GM12878 (cell line): Measurements from ENCODE around the gene PRCP. TPM values are rescaled to one million over a fixed set of nuclear protein-coding genes. Genes with fewer than 3 reads are reported as not detected.

ENCODE experiments used
- ATAC-seq: fragments of 200-7000 bp; cut with Tn5 transposase; 3 replicates; pipeline ENCODE4 v1.9.1; 2020; ENCODE audit warnings: mild to moderate bottlenecking, moderate library complexity
- BruUV-seq: library from RNA; stranded (reverse); fragments of 400-500 nt; replicated peaks from 2 replicates; lab custom pipeline; 2021; lab: Mats Ljungman, UMichigan
- CTCF ChIA-PET: fragments of 300-600 bp; sonication (Branson Sonifier 250); formaldehyde crosslinking; extraction: SDS; loops from one replicate; lab custom pipeline; 2021; ENCODE audit warnings: inconsistent platforms; lab: Yijun Ruan, JAX
- POLR2A ChIA-PET: fragments of 350-600 bp; formaldehyde crosslinking; extraction: SDS; loops from one replicate; lab custom pipeline; 2021; ENCODE audit warnings: inconsistent platforms; lab: Charles Lee
- RAD21 ChIA-PET: fragments of 300-600 bp; sonication (Branson Sonifier 250); formaldehyde crosslinking; loops from one replicate; lab custom pipeline; 2023; ENCODE audit warnings: antibody characterized with exemption; ENCODE audit not compliant: unreplicated experiment; lab: Charles Lee
- SMC1A ChIA-PET: fragments of 300-600 bp; sonication (Branson Sonifier 250); formaldehyde crosslinking; loops from one replicate; lab custom pipeline; 2023; ENCODE audit not compliant: unreplicated experiment, uncharacterized antibody; lab: Charles Lee
- DNase-seq: peaks from one replicate; pipeline ENCODE4 v3.0.0-alpha.2; 2011; ENCODE audit warnings: low read depth, low spot score
- FAIRE-seq: peaks from 3 replicates; lab custom pipeline; 2011; peaks lifted over from hg19 to GRCh38; lab: Jason Lieb, UNC
- H2AFZ ChIP-seq: 2 replicates; pipeline ENCODE4 v1.6.0; 2011; ENCODE audit warnings: low read depth, low read length, control low read depth; ENCODE audit not compliant: control insufficient read depth
- H3K27ac ChIP-seq: 2 replicates; pipeline ENCODE4 v1.5.1; 2011; ENCODE audit warnings: control low read depth; ENCODE audit not compliant: control insufficient read depth, insufficient read depth
- H3K27me3 ChIP-seq, 2 experiments: replicated peaks in 1 of 2; 2 replicates each; pipeline versions ENCODE4 v1.6.0 to v1.6.1; 2011; ENCODE audit warnings: low read length in 1 of 2; ENCODE audit not compliant: control insufficient read depth in 2 of 2, insufficient read depth in 2 of 2
- H3K36me3 ChIP-seq, 2 experiments: 2 replicates each; pipeline ENCODE4 v1.5.1; 2011; ENCODE audit warnings: low read length in 1 of 2; ENCODE audit not compliant: control insufficient read depth in 2 of 2, insufficient read depth in 2 of 2
- H3K4me1 ChIP-seq: 2 replicates; pipeline ENCODE4 v1.6.1; 2011; ENCODE audit warnings: mild to moderate bottlenecking, low read length, moderate library complexity, mixed read lengths; ENCODE audit not compliant: control insufficient read depth, insufficient read depth
- H3K4me2 ChIP-seq: 2 replicates; pipeline ENCODE4 v1.6.0; 2011; ENCODE audit warnings: control low read depth; ENCODE audit not compliant: control insufficient read depth, insufficient read depth
- H3K4me3 ChIP-seq: fragments of 200-600 bp; sonication (generic); 2 replicates; pipeline ENCODE4 v1.5.1; 2016
- H3K79me2 ChIP-seq: 2 replicates; pipeline ENCODE4 v1.6.0; 2011; ENCODE audit warnings: low read length; ENCODE audit not compliant: control insufficient read depth, insufficient read depth
- H3K9ac ChIP-seq: 2 replicates; pipeline ENCODE4 v1.8.0; 2011; ENCODE audit warnings: low read length, control low read depth, mixed read lengths; ENCODE audit not compliant: control insufficient read depth, insufficient read depth
- H3K9me3 ChIP-seq: replicated peaks from 3 replicates; pipeline ENCODE4 v1.5.1; 2011; ENCODE audit warnings: mild to moderate bottlenecking, low read length; ENCODE audit not compliant: control insufficient read depth, insufficient read depth
- H4K20me1 ChIP-seq: 2 replicates; pipeline ENCODE4 v1.6.0; 2011; ENCODE audit not compliant: control insufficient read depth, insufficient read depth
- E4F1 ChIP-seq: fragments of 450-650 bp; IDR thresholded peaks from 2 replicates; pipeline ENCODE4 v1.6.1; 2018; ENCODE audit warnings: borderline replicate concordance, mild to moderate bottlenecking; ENCODE audit not compliant: partially characterized antibody
- MTA3 ChIP-seq: IDR thresholded peaks from 2 replicates; pipeline ENCODE4 v1.6.1; 2012; ENCODE audit warnings: low read length, inconsistent platforms, borderline replicate concordance
- NFYB ChIP-seq: IDR thresholded peaks from 2 replicates; pipeline ENCODE4 v1.6.1; 2011; ENCODE audit warnings: low read depth, mild to moderate bottlenecking, low read length, improper control_type of control experiment, moderate library complexity; ENCODE audit not compliant: insufficient read depth
- PKNOX1 ChIP-seq: fragments of 450-650 bp; IDR thresholded peaks from 2 replicates; pipeline ENCODE4 v1.6.1; 2016; ENCODE audit warnings: mild to moderate bottlenecking
- YY1 ChIP-seq: IDR thresholded peaks from 2 replicates; pipeline ENCODE4 v1.6.1; 2011; ENCODE audit warnings: low read depth, mild to moderate bottlenecking, low read length
- ZNF592 ChIP-seq: fragments of 450-650 bp; IDR thresholded peaks from 2 replicates; pipeline ENCODE4 v1.6.1; 2017; ENCODE audit warnings: mild to moderate bottlenecking, moderate library complexity
- WGBS: methylation state at CpG from one replicate; pipeline ENCODE4 v1.1.6; 2016; ENCODE audit warnings: low lambda C conversion rate; ENCODE audit not compliant: insufficient replicate concordance, insufficient coverage; ENCODE audit errors: missing lambda C conversion rate; 5-methylcytosine and 5-hydroxymethylcytosine counted together
- in situ Hi-C: fragments of 300-500 bp; cut with MboI; formaldehyde crosslinking; loops from 9 replicates; pipeline ENCODE4 v1.14.3; 2018; ENCODE audit warnings: mixed read lengths
- intact Hi-C: fragments of 100-400 bp; cut with micrococcal nuclease; formaldehyde crosslinking; loops from one replicate; pipeline ENCODE4 v1.14.2; 2022; ENCODE audit not compliant: unreplicated experiment
- polyA plus RNA-seq, 11 experiments: library from polyadenylated mRNA; depleted of rRNA in 4 of 11; unstranded in 6 of 11; stranded (reverse) in 5 of 11; fragments of >200 nt; fragmentation: Nextera tagmentation in 4 of 11; fragmentation: Illumina TruSeq in 1 of 11; extraction: Ambion mirVana in 4 of 11; extraction: Trizol in 1 of 11; gene quantifications; 1 replicate in 1 of 11; 2 replicates in 10 of 11; pipeline versions ENCODE4 v1.2.1 to v1.2.3, GENCODE V29; 2011 to 2016; ENCODE audit warnings: inconsistent platforms in 2 of 11, missing spikeins in 2 of 11, low read depth in 1 of 11
- total RNA-seq, 4 experiments: library from RNA; depleted of rRNA in 3 of 4; stranded (reverse); fragments of >200 nt in 3 of 4; fragmentation: Illumina TruSeq in 1 of 4; extraction: Trizol in 1 of 4; gene quantifications; 2 replicates each; pipeline versions ENCODE4 v1.2.1 to v1.2.3, GENCODE V29; 2013 to 2021
- TF ChIP-seq, protein P1 (sequence below): fragments of 150-350 bp; IDR thresholded peaks from 2 replicates; pipeline ENCODE4 v1.6.1; 2016; ENCODE audit warnings: low read depth, low read length
- TF ChIP-seq, protein P2 (sequence below): fragments of 150-350 bp; IDR thresholded peaks from 2 replicates; pipeline ENCODE4 v1.6.1; 2014; ENCODE audit warnings: mild to moderate bottlenecking, low read depth, low read length

The PRCP gene
- total and polyA plus RNA-seq, 10 of the 15 experiments (the other 5 are each of a cell fraction or from before 2014, with no cell fraction given), result 14.9 to 43.6 (median 20.0) TPM

DNA sequence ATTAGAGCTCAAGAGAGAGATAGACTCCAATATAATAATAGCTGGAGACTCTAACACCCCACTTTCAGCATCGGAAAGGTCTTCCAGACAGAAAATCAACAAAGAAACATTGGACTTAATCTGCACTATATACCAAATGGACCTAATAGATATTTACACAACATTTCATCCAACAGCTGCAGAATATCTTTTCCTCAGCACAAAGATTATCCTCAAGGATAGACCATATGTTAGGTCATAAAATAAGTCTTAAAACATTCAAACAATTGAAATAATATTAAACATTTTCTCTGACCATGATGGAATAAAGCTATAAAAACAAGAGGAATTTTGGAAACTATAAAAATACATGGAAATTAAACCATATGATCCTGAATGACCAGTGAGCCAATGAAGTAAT, 121.5 kb downstream of the PRCP start (continued):
- no peak for TF ChIP-seq NFYB
- TF ChIP-seq, protein P1, sequence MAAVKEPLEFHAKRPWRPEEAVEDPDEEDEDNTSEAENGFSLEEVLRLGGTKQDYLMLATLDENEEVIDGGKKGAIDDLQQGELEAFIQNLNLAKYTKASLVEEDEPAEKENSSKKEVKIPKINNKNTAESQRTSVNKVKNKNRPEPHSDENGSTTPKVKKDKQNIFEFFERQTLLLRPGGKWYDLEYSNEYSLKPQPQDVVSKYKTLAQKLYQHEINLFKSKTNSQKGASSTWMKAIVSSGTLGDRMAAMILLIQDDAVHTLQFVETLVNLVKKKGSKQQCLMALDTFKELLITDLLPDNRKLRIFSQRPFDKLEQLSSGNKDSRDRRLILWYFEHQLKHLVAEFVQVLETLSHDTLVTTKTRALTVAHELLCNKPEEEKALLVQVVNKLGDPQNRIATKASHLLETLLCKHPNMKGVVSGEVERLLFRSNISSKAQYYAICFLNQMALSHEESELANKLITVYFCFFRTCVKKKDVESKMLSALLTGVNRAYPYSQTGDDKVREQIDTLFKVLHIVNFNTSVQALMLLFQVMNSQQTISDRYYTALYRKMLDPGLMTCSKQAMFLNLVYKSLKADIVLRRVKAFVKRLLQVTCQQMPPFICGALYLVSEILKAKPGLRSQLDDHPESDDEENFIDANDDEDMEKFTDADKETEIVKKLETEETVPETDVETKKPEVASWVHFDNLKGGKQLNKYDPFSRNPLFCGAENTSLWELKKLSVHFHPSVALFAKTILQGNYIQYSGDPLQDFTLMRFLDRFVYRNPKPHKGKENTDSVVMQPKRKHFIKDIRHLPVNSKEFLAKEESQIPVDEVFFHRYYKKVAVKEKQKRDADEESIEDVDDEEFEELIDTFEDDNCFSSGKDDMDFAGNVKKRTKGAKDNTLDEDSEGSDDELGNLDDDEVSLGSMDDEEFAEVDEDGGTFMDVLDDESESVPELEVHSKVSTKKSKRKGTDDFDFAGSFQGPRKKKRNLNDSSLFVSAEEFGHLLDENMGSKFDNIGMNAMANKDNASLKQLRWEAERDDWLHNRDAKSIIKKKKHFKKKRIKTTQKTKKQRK, result no peak

- H3K4me3 ChIP-seq, result no peak overlapping the region
- H3K9ac ChIP-seq, result no peak overlapping the region
- no peaks in the 10 kb centered on the region for H3K79me2 ChIP-seq
- CTCF ChIA-PET, result interaction anchor here (0.6 to 3.5 kb wide), 35 partner anchors 9 to 1043 kb away, joined by 3 to 24 read pairs (median 5); no protein-coding TSS in a partner anchor
- no peak for DNase-seq
- H3K4me1 ChIP-seq, result no peaks in the 10 kb centered on the region
- no peaks in the 10 kb centered on the region for H3K27me3 ChIP-seq
- SMC1A ChIA-PET, result interaction anchor here (0.7 to 2.0 kb wide), 10 partner anchors 10 to 1040 kb away, joined by 3 to 8 read pairs (median 4); no protein-coding TSS in a partner anchor
- no peak overlapping the region for H3K27ac ChIP-seq
- FAIRE-seq, result no peak
- RAD21 ChIA-PET, result interaction anchor here (0.7 to 1.8 kb wide), 9 partner anchors 9 to 1039 kb away, joined by 3 to 7 read pairs (median 4); no protein-coding TSS in a partner anchor
- in situ Hi-C loops, result no loop called here
- H3K9me3 ChIP-seq, result no peaks in the 10 kb centered on the region; the same call in 2 of the 3 replicates
- no TSS peak for BruUV-seq
- intact Hi-C loops, result no loop called here
- H3K36me3 ChIP-seq, result no peaks in the 10 kb centered on the region
- ATAC-seq, result no peak
- WGBS, result 48% methylated on average over 2 of the region's 2 CpGs
- H4K20me1 ChIP-seq, result no peaks in the 10 kb centered on the region
- no peak overlapping the region for H2AFZ ChIP-seq
- H3K4me2 ChIP-seq, result no peak overlapping the region
- POLR2A ChIA-PET, result interaction anchor here (0.6 to 0.8 kb wide), 2 partner anchors 20 to 407 kb away, joined by 3 read pairs; no protein-coding TSS in a partner anchor
- TF ChIP-seq, protein P2, sequence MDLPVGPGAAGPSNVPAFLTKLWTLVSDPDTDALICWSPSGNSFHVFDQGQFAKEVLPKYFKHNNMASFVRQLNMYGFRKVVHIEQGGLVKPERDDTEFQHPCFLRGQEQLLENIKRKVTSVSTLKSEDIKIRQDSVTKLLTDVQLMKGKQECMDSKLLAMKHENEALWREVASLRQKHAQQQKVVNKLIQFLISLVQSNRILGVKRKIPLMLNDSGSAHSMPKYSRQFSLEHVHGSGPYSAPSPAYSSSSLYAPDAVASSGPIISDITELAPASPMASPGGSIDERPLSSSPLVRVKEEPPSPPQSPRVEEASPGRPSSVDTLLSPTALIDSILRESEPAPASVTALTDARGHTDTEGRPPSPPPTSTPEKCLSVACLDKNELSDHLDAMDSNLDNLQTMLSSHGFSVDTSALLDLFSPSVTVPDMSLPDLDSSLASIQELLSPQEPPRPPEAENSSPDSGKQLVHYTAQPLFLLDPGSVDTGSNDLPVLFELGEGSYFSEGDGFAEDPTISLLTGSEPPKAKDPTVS, result no peak
- TF ChIP-seq PKNOX1 (no peak), ZNF592 (no peak), E4F1 (no peak), MTA3 (no peak), YY1 (no peak)
Observed at GRCh38 chr11:82776377-82776776, 123.9 kb downstream of the PRCP start.
